ES-I3 (cell line): ENCODE measurements around the gene TNFRSF1B.

Source experiments
- H3K36me3 ChIP-seq: 2 replicates; pipeline ENCODE4 v1.6.1; 2013; ENCODE audit warnings: mild to moderate bottlenecking, low read length, control low read depth, moderate library complexity; ENCODE audit not compliant: insufficient read depth
- H3K4me1 ChIP-seq: 2 replicates; pipeline ENCODE4 v1.6.1; 2013; ENCODE audit warnings: mild to moderate bottlenecking, control low read depth, low read length; ENCODE audit not compliant: insufficient read depth
- H3K9ac ChIP-seq: 2 replicates; pipeline ENCODE4 v1.6.1; 2013; ENCODE audit warnings: low read depth, mild to moderate bottlenecking, low read length, moderate library complexity
- H3K9me3 ChIP-seq: 2 replicates; pipeline ENCODE4 v1.6.1; 2013; ENCODE audit warnings: mild to moderate bottlenecking, low read length, moderate library complexity; ENCODE audit not compliant: control insufficient read depth, insufficient read depth

Gene TNFRSF1B

GRCh38 chr1:12135612-12136011 is 31.2 kb upstream of the TNFRSF1B start:
- no peak overlapping the region for H3K9ac ChIP-seq
- no peaks in the 10 kb centered on the region for H3K9me3 ChIP-seq
- no peaks in the 10 kb centered on the region; the same call in 1 of the 2 replicates for H3K36me3 ChIP-seq
- H3K4me1 ChIP-seq: no peaks in the 10 kb centered on the region

GRCh38 chr1:12136916-12137610 is 29.7 kb upstream of the TNFRSF1B start:
- Histone ChIP-seq H3K9ac (no peak overlapping the region), H3K36me3 (no peaks in the 10 kb centered on the region; the same call in 1 of the 2 replicates), H3K4me1 (no peaks in the 10 kb centered on the region), H3K9me3 (no peaks in the 10 kb centered on the region)

DNA sequence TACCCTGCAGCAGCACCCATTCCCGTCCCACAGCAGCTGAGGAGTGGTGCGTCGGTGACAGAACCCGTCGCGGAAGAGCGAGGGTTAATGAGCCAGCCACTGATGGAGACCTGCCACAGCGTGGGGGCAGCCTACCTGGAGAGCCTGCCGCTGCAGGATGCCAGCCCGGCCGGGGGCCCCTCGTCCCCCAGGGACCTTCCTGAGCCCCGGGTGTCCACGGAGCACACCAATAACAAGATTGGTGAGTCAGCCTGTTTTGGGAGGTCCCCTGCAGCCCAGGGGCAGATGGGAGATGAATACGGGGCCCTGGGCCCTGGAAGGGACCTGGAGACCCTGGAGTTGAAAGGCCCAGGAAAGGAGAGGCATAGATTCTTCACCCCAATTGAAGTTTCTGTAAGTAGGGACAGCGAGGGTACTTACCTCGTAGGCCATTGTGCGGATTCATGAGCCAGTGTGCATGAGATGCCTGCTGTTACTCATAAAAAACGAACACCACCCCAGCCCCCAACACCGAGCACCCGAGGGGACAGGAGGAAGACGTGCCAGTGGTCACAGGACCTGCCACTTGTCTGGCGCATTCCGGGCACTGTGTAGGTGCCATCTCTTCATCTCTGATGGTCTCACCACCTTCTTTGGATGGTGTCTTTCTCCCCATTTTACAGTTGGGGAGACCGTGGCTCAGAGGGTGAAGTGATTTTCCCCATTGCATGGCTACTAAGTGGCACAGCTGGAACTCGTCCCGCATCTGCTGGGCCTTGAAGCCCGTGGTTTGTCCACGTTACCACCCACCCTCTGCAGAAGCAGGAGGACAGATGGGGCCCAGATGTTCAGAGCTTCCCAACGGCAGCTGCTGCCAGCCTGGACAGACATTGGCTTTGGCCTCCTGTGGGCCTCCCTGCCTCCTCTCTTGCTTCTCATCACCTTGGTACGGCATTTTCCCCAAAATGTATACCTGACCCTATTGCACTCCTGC is 28.3 kb upstream of the TNFRSF1B start:
- H3K4me1 ChIP-seq: no peaks in the 10 kb centered on the region
- H3K36me3 ChIP-seq: no peaks in the 10 kb centered on the region; the same call in 1 of the 2 replicates
- no peaks in the 10 kb centered on the region for H3K9me3 ChIP-seq
- no peak overlapping the region for H3K9ac ChIP-seq

DNA sequence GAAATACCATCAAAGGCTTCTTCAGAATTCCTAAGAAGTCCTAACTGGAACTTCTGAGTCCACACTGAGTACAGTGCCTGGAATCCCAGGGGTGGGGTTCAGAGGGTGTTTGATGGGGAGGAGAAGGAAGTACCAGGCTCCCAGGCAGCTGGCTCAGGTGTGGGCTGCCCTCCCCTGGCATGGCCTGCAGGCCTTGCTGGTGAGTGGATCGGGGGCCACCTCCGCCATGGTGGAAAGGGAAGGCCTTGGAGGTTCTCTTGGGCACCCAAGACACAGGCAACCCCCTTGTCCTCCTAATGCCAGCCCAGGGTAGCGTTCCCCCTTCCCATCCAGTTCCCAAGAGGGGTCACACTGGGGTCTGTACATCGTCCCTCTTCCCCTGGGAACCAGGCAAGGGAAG is 26.8 kb upstream of the TNFRSF1B start:
- no peaks in the 10 kb centered on the region; the same call in 1 of the 2 replicates for H3K36me3 ChIP-seq
- H3K9me3 ChIP-seq: no peaks in the 10 kb centered on the region
- no peaks in the 10 kb centered on the region for H3K4me1 ChIP-seq
- no peak overlapping the region for H3K9ac ChIP-seq

GRCh38 chr1:12140515-12141162 is 26.2 kb upstream of the TNFRSF1B start:
- Histone ChIP-seq H3K9me3 (no peaks in the 10 kb centered on the region), H3K36me3 (no peaks in the 10 kb centered on the region; the same call in 1 of the 2 replicates), H3K4me1 (no peaks in the 10 kb centered on the region), H3K9ac (no peak overlapping the region)

GRCh38 chr1:12141163-12141850 is 25.5 kb upstream of the TNFRSF1B start:
- H3K4me1 ChIP-seq: no peaks in the 10 kb centered on the region
- H3K9ac ChIP-seq: no peak overlapping the region
- H3K36me3 ChIP-seq: no peaks in the 10 kb centered on the region; the same call in 1 of the 2 replicates
- H3K9me3 ChIP-seq: no peaks in the 10 kb centered on the region

DNA sequence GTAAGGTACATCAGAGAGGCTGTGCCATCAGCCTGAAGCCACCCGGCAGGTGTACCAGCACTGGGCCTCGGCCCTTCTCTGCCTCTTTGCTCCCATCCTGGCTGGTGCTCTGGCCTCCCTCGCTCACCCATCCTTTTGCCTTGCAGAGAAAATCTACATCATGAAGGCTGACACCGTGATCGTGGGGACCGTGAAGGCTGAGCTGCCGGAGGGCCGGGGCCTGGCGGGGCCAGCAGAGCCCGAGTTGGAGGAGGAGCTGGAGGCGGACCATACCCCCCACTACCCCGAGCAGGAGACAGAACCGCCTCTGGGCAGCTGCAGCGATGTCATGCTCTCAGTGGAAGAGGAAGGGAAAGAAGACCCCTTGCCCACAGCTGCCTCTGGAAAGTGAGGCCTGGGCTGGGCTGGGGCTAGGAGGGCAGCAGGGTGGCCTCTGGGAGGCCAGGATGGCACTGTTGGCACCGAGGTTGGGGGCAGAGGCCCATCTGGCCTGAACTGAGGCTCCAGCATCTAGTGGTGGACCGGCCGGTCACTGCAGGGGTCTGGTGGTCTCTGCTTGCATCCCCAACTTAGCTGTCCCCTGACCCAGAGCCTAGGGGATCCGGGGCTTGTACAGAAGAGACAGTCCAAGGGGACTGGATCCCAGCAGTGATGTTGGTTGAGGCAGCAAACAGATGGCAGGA is 24.5 kb upstream of the TNFRSF1B start:
- H3K36me3 ChIP-seq: no peaks in the 10 kb centered on the region; the same call in 1 of the 2 replicates
- no peak overlapping the region for H3K9ac ChIP-seq
- no peaks in the 10 kb centered on the region for H3K9me3 ChIP-seq
- peaks cover 6% of the 10 kb centered on the region; the same call in 1 of the 2 replicates for H3K4me1 ChIP-seq

GRCh38 chr1:12142891-12143630 is 23.7 kb upstream of the TNFRSF1B start:
- no peaks in the 10 kb centered on the region; the same call in 1 of the 2 replicates for H3K36me3 ChIP-seq
- H3K9ac ChIP-seq: no peak overlapping the region
- peaks cover 7% of the 10 kb centered on the region; the same call in 1 of the 2 replicates for H3K4me1 ChIP-seq
- no peaks in the 10 kb centered on the region for H3K9me3 ChIP-seq

- Histone ChIP-seq H3K9ac (no peak overlapping the region), H3K4me1 (peaks cover 7% of the 10 kb centered on the region; the same call in 1 of the 2 replicates), H3K36me3 (no peaks in the 10 kb centered on the region; the same call in 1 of the 2 replicates), H3K9me3 (no peaks in the 10 kb centered on the region)
Observed at GRCh38 chr1:12143631-12144155, 23.1 kb upstream of the TNFRSF1B start.

- no peak overlapping the region for H3K9ac ChIP-seq
- H3K4me1 ChIP-seq: peaks cover 7% of the 10 kb centered on the region; the same call in 1 of the 2 replicates
- no peaks in the 10 kb centered on the region; the same call in 1 of the 2 replicates for H3K36me3 ChIP-seq
- H3K9me3 ChIP-seq: no peaks in the 10 kb centered on the region; the same call in 1 of the 2 replicates
Observed at GRCh38 chr1:12144236-12144635, 22.6 kb upstream of the TNFRSF1B start.

DNA sequence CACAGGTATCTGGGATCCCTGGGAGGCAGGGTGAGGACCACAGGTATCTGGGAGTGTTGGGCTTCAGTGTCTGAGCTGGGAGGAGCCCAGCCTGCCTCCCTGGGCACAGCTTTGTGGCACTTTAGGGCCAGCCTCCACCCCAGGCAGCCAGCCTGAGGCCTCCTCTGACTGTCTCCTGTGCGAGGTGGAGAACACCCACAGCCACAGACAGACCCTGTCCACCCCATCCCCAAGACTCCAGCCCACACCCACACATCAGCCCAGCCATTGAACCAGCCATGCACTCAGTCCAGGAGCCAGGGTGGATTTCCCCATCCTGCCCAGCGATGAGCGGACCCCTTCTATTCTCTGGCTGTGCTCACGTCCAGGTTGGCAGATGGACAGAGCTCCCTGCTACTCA is 21.8 kb upstream of the TNFRSF1B start:
- H3K4me1 ChIP-seq: peaks cover 7% of the 10 kb centered on the region; the same call in 1 of the 2 replicates
- no peak overlapping the region for H3K9ac ChIP-seq
- H3K36me3 ChIP-seq: no peaks in the 10 kb centered on the region; the same call in 1 of the 2 replicates
- H3K9me3 ChIP-seq: peaks cover 2% of the 10 kb centered on the region

GRCh38 chr1:12145616-12146342 is 21.0 kb upstream of the TNFRSF1B start:
- Histone ChIP-seq H3K36me3 (no peaks in the 10 kb centered on the region; the same call in 1 of the 2 replicates), H3K9me3 (peaks cover 2% of the 10 kb centered on the region), H3K4me1 (peaks cover 7% of the 10 kb centered on the region; the same call in 1 of the 2 replicates), H3K9ac (no peak overlapping the region)
